Measurements from ENCODE around the gene ARAP3.

GRCh38 chr5:141654298-141654697 lies 27.7 kb downstream of the ARAP3 start:
- TF ChIP-seq CTCF (IDR thresholded peaks at IDR 0.05) (no peak), SIN3A (IDR thresholded peaks at IDR 0.05; ENCODE audit: borderline replicate concordance, insufficient read depth, low read depth, low read length) (no peak), POLR2AphosphoS5 (IDR thresholded peaks at IDR 0.05; ENCODE audit: low read depth, low read length) (no peak)
